HG02588 (cell line): ENCODE data around the gene PRR35.

Experiments
- ATAC-seq: cut with Tn5 transposase; IDR thresholded peaks from one replicate; pipeline ENCODE4 v1.9.1; 2021; ENCODE audit warnings: mild to moderate bottlenecking, moderate library complexity; ENCODE audit not compliant: unreplicated experiment

PRR35 gene

DNA sequence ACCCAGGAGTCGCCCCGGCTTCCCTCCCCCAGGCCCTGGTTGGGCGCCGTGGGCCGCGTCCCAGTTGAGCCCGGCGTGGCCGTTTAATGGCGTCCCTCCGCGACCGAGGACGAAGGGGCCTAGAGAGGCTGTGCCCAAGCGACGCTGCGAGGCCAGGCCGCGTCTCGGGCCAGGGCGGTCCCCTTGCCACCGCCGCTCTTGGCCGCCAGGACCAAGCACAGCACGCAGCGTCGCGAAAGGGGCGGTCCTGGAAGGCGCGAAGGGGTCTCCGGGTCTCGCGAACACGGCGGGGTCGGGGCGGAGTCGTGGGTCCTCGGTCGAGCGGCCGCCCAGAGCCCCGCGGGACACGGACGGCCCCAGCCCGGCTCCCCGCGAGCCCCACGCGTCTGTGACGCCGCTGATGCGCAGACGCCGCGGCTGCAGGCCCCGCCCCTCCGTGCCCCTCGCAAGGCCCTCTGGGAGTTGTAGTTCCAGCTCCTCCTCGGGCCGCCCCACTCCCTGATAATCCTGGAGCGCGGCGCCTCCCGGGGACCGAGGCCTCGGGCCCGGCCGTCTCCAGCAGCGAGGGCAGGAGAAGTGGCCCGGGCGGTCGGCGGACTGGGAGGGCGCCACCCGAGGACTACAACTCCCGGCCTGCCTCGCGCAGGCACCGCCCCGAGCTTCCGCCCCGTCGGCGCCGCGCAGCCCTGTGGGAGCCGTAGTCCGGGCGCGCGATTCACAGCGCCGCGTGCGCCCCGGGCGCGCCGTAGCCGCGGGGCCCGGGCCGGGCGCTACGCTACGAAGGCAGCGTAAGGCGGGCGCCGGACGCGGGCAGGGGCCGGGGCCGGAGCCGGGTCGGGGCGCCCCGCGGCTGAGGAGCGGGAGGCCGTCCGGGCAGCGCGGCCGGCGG, 32.9 kb upstream of the PRR35 start, which contains the start of gene CAPN15:
TSS of gene CAPN15 (plus strand) at position 698 of the 889 bp plus-strand sequence. CDS start 19,127 bp downstream, outside the sequence.
- peak; percentile 65 for ATAC-seq

DNA sequence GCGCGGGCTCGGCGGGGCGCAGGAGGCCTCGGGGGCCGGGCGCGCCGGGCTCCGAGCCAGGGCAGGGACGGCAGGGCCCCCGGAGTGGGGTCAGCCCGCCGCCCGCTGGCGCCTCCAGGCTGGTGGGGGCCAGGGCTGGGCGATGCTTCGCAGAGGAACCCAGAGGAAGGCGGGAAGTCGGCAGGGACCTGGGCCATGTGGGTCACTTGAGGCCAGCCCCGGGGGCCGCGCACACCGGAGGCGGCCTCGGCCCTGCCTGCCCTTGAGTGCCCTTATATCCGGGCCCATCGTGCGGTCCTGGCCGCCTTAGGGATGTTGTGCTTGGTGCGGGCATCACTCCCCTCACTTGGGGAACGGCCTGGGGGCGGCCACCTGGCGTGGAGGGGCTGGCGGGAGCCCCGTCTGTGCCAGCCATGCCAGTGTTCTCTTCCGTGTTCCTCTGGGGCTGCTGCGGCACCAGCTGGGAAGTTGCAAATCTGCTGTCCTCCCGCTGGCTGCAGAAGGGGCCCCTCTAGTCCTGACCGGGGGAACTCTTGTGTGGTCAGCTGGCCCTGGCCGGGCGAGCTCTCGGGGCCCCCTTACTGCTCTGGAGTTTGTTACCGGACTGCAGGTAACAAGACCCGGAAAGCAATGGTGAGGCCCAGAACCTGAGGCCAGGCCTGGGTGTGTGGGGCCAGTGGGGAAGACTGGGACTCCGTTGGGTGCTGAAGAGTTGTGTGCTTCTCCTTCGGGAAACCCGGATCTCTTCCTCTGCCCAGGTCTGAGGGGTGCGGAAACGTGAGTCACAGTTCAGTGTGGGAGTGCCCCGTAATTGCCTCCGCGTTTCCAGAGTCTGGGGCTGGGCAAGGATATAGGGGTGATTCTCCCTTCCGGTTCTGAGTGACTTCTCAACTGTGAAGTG, 31.8 kb upstream of the PRR35 start:
- peak; percentile 5 for ATAC-seq

DNA sequence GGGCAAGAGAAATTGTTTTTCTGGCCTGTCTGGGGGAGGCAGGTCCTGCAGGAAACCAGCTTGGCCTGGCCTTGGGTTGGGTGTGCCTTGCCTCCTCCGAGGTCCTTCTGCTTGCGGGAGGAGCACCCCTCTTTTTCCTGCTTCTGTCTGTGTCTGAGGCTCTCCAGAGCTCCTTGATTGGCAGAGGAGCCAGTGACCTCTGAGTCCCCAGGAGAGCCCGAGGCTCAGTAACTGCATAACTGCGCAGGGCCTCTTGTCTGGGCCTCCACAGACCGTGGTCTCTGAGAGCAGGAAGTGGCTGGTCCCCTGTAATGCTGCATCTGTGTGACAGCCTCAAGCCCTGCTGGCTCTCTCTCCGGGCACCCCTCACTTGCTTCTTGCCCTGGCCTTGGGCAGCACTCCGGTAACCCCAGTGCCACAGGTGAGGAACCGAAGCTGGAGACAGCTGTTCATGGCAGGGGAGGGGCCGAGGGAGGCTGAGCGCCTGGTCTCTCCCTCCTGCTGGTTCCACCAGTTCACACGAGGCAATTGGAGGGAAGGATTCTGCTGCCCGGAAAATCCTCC, 31.1 kb upstream of the PRR35 start:
- no peak for ATAC-seq

DNA sequence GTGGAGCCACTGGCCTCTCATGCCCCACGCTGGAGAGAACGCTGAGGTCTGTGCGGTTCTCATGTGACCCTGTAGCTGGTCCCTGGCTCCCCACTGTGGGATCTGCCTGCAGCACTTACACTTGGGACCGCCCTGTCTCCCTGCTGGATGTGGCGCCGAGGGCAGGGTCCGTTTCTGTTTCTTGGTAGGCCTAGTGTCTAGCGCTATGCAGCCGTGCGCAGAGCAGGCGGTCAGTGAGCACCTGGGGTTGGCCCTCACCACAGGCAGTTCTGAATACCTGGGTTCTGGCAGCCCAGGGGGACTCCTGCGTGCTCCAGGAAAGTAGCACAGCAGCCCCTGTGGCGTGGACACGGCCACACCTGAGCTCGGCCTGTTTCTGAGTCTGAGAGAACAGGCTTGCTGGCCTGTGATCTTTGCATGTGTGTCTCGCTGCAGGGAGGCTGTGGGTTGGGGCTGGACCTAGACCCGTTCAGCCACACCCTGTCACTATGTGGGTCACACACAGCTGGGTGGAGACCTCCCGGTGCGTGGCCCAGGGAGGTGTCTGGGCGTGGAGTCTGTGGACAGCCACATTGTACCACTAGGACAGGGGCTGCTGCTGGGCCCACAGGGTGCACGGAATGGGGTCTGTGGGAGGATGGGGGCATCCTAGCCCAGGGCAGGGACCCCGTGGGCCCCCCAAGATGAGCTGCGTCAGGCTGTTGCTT, 29.9 kb upstream of the PRR35 start:
- no peak for ATAC-seq

DNA sequence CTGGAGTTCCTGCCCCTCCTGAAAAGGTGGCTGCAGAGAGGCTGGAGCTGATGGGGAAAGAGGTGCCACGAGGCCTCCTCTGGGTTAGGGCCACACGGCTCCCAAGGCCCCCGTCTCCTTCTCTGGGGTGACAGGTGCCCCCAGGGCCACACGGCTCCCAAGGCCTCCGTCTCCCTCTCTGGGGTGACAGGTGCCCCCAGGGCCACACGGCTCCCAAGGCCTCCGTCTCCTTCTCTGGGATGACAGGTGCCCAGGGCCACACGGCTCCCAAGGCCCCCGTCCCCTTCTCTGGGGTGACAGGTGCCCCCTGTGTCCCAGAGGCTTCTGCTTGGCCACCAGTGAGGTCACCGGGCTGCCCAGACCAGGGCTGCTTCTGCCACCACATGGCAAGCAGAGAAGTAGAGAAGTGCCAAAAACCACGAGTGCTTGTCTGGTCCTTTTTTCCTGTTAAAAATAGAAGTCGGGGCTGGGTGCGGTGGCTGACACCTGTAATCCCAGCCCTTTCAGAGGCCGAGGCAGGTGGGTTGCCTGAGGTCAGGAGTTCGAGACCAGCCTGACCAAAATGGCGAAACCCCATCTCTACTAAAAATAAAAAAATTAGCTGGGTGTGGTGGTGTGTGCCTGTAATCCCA, 28.6 kb upstream of the PRR35 start:
- no peak for ATAC-seq

DNA sequence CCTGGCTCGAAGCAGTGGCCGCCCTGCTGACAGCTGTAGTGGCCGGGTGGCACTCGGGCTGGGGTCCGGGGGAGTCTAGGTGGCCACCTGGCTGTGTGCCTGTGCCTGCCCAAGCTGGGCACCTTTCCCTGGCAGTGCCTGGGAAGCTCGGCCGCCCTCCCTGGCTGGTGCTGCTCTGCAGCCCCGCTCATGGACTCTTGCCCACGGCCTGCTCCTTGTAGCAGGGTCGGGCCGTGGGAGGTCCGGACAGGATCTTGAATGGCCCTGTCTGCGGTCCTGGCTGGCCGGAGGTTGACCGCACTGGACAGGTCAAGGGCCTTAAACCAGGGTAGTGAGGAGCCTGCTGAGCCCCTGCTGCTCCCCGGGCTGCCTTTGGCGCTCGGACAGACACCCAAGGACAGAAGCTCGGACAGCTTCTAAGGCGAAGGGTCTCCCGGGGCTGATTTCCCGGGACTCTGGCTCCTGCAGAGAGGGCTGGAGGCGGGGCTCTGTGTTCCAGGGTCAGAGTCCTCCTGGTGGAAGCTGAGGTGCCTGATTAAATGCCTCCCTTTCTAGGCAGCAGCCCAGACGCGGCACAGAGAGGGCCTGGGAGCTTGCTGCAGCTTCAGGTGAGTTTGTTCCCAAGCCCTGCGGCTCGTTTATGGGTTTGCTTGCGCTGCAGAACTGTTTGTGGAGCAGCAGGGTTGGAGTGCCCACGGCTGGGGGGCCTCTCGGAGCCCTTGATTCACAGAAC, 26.6 kb upstream of the PRR35 start:
- no peak for ATAC-seq

DNA sequence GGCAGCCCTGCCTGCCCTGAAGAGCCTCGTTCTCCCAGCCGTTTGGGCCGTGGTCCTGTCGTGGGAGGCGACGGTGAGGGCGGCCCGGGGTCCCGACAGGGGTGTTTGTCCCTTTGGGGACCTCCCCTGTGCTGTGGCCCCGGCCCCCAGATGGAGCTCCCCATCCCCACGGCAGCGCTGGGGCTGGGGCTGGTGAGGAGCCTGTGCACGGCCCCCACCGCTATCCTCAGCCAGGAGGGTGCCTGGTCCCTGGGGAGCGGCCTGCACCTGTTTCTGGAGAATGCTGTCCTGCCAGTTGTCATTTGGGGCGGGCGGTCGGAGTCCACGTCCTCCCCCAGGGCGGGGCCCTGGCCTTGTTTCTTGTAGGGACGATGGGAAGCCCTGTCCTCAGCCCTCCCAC, 26.1 kb upstream of the PRR35 start:
- ATAC-seq: no peak

DNA sequence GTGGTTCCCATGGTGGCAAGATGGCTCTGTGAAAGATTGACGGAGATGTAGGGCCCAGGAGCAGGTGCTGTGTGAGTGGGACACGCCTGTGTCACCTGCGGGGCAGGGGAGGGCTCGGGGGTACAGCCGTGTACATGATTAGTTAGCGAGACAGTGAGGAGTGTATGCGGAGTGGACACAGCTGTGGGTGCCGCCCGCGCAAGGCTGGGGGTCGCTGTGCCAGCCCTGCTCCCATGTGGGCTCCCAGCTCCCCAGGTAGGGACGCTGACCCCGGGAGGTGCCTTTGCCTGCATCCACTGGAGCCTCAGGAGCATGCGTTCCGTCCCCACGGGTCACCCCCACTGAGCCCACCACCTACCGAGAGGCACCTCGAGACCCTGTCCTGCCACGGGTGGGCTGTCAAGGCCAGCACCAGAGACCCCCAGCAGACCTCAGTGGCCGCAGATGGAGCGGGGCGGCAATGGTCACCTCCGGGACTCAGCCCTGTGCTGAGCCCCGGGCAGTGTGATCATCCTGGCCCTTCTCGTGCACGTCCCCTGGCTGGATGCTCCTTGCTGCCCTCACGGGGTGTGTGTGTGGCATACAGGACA, 25.2 kb upstream of the PRR35 start:
- ATAC-seq: no peak

DNA sequence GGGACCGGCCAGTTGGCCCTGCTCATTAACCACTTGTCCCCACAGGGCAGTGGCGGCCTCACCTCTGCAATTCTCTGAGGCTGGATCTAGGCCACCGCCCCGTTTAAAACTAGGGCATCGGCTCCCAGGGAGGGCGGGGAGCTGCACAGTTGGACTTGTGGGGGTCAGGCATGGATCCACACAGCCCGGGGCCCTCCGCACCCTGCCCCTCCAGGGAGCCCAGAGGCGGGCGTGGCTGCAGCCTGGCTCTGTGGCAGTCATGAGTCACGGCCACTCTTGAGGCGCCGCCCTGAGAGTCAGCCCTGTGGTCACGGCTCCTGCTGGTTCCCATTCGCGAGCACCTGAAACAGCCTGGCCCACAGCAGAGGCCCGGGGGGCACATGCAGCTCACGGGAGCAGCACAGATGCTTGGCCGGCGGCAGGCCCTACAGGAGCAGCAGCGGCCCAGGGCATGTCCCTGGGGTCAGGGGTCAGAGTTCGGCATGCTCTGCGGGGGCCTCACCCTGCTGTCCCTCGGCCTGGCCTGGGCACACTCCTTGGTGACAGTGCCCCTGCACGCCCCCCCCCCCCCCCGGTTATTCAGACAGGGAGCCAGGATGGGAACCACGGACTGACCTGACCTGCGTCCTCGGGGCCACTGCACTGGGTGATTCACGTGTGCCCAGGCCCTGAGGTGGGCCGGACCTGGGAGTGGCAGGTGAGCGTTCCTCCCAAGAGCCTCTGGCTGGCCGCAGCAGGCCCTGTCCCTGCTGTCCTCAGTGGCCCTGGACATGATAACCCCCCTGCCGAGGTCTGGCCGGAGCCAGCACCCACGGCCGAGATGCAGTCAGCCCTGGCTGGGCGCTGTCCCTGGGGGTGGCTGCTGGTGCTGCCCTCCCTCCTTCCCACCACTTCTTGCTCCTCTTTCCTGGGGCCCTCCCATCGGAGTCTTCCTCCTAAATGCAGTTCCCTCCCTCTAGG, 24.5 kb upstream of the PRR35 start:
- ATAC-seq: no peak

DNA sequence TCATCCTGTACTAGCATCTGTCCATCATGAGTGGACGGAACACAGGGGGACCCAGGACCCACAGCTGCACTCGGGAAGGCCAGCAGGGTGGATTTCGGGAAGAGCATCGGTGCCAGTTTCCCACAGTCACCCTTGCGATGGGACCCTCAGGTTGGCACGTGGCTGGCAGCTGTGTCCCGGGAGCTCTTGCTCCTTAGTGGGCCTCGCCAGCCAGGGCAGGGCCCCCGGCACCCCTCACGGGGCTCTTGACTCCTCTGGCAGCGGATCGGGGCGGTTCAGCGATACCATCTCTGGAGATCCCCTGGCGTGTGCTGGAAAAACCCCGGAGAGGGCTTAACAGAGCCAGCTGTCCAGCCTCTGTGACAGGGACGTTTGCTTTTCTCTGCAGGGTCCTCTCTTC, 23.4 kb upstream of the PRR35 start:
- no peak for ATAC-seq

DNA sequence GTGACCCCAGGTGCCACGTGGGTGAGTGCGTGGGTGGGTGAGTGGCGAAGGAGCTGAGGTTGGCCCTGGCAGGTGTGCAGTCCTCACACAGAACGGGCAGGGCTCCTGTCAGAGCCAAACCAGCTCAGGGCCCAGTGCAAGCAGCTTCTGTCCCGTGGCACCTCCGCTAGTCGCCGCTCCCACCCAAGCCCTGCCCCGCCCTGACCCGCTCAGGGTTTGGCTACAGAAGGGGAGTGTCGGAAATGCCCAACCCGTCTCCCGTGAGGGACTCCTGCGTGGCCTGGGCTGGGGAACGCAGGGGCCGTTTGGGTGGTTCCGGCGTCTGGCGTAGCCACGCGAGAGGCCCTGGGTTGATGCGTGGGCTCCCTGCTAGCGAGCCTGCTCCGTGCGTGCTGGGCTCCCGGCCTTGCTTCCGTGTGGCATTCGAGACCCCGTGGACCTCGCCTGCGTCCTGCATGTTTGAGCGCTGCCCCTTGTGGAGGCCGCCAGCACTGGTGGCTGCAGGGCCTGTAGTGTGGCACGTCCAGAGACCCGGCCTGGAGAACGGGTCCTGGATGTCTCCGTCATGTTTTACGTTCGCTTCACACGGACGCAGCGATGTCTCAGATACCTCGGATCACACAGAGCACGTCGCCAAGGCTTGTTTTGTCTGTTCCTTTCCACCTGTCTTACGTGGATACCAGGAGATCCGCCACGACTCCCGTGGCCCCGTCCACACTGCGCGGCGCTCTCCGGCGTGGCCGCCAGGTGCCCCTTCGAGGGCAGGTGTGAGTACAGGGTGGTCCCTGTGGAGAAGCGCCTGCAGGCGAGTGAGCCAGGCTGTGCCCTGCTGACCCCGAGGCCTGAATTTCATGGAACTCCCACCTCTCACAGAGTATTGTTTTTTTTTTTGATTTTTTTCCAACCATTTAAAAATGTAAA, 22.5 kb upstream of the PRR35 start:
- ATAC-seq: no peak

DNA sequence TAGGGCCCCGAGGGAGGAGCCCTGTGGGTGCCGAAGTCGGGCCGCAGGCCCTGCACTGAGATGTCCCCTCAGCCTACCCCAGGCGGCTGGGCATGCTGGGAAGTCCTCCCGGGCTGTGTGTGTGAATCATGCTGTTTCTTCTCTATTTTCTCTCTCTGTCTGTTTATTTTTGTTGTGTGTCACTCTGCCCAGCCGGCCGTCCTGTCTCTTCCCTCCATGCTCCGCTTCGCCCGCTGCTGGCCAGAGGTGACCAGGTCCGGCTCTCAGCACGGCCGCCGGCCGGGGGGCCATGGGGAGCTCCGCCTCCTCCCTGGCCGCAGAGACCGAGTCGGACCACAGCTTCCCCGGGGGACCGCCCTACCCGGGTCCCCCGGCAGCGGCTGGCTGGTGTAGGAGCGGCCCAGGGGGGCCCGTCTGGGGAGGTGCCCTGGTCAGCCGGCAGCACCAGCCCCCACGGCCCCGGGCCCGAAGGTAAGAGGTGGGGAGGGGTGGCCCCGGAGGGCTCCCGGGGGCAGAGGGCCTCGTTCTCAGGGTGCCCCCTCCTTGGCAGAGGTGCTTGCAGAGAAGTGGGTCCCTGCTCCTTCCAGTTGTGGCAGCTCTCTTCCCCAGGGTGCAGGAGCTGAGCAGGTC, 20.2 kb upstream of the PRR35 start:
- ATAC-seq: no peak

DNA sequence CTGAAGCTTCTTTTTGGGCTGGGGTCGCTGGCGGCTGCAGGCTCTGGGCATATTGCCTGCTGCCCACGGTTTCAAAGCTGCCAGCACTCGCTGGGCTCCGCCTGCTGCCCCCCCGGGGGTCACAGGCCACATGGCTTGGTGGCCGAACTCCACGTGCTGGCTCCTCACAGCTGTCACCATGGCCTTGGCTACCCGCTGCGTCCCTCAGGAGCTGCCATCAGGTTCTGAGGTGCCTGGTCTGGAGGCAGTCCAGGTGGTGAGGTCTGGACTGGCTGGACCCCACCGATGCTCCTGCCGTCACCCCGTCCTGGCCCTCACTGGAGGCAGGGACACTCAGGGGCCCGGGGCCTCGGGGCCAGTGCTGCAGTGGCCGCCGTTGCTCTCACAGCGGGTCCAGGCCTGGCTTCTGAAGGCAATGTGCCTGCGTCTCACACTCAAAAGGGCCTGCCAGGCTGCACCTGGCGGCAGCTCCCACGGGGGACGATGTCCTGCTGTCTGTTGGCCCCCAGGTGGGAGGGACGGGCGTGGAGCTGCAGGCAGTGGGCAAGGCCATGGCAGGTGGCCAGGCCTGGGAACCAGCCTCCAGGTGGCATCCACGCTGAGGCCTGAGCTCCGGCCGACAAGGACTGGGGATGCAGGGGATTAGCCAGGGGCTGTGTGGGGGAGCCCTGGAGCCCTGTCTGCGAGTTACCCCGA, 19.4 kb upstream of the PRR35 start:
- no peak for ATAC-seq

DNA sequence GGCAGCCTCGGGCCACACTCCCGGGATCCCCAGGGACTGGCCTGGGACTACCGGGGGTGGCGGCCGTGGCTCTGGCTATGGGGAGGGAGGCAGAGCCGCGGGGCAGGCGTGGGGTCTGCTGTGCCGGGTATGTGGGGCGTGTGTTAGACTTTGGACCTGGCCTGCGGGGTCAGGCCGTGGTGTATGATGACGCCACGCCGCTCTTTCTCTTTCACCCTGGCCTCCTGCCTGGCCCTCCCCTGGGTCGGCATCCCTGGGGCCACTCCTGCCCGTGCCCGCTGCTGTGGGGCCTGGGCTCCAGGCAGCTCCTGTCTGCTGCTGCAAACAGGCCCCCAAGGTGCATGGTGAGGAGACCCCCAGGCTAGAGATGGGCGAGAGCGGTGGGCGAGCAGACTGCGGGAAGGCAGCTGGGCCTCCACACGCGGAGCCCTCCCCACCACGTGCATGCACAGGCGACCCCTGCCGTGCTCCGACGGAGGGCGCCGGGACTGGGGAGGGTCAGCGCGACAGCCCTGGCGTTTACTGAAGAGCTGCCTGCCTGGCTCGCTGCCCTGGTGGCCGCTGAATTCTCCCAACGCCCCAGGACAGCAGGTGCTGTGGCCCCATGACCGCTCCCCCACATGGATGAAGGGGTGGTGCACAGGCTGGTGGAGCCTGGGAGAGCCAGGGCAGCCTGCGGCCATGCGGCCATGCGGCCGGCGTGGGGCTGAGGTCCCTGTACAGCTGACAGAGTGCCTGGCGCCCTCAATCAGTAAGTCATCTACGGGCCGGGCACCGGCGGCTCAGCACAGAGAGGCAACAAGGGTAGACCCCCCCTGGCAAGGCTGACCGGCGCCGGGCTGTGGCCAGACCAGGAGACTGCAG, 16.7 kb upstream of the PRR35 start:
- no peak for ATAC-seq

DNA sequence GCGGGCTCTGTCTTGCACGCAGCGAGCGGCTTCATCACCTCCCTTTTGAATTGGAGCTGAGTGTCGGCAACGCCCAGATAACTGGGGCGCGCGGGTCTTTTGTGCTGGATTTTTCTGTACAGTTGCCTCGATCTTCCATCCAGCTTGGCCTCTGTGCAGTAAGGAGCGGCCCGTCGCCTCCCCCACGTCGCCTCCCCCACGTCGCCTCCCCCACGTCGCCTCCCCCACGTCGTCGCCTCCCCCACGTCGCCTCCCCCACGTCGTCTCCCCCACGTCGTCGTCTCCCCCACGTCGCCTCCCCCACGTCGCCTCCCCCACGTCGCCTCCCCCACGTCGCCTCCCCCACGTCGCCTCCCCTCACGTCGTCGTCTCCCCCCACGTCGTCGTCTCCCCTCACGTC, 15.7 kb upstream of the PRR35 start:
- ATAC-seq: no peak
